HL-60 (cell line): ENCODE data around the gene MICU1.

Experiments
- CTCF ChIP-seq: IDR thresholded peaks from one replicate; pipeline ENCODE4 v1.5.1; 2011; ENCODE audit warnings: low read length, control low read depth, inconsistent platforms; ENCODE audit not compliant: insufficient read depth
- POLR2AphosphoS5 ChIP-seq: IDR thresholded peaks from 2 replicates; pipeline ENCODE4 v1.6.1; 2012; ENCODE audit warnings: low read depth

GRCh38 chr10:72552857-72553256 is 73.0 kb downstream of the MICU1 start:
- TF ChIP-seq CTCF (no peak), POLR2AphosphoS5 (no peak)
